Neuronal stem cell (in vitro differentiated cells): ENCODE measurements around the gene HDC.

Experiments
- DNase-seq: peaks from one replicate; pipeline ENCODE4 v3.0.0-alpha.2; 2013; ENCODE audit warnings: low spot score
- H2AFZ ChIP-seq: one replicate; pipeline ENCODE4 v1.6.1; 2013; ENCODE audit warnings: mild to moderate bottlenecking, low read length, inconsistent platforms
- H2AK5ac ChIP-seq: 2 replicates; pipeline ENCODE4 v1.6.1; 2013; ENCODE audit warnings: low read depth, mild to moderate bottlenecking, inconsistent platforms, low read length, moderate library complexity, mixed read lengths
- H2BK120ac ChIP-seq: 2 replicates; pipeline ENCODE4 v1.6.1; 2013; ENCODE audit warnings: low read depth, mild to moderate bottlenecking, inconsistent platforms, low read length, moderate library complexity, mixed read lengths
- H2BK12ac ChIP-seq: one replicate; pipeline ENCODE4 v1.6.1; 2013; ENCODE audit warnings: low read length, inconsistent platforms
- H2BK15ac ChIP-seq: 2 replicates; pipeline ENCODE4 v1.6.1; 2013; ENCODE audit warnings: mild to moderate bottlenecking, low read length, inconsistent platforms, mixed read lengths
- H2BK5ac ChIP-seq: one replicate; pipeline ENCODE4 v1.6.1; 2013; ENCODE audit warnings: inconsistent platforms, mild to moderate bottlenecking, low read length, moderate library complexity
- H3K14ac ChIP-seq: one replicate; pipeline ENCODE4 v1.6.1; 2013; ENCODE audit warnings: low read length, inconsistent platforms
- H3K18ac ChIP-seq: 2 replicates; pipeline ENCODE4 v1.6.1; 2013; ENCODE audit warnings: low read length, inconsistent platforms
- H3K23ac ChIP-seq: 2 replicates; pipeline ENCODE4 v1.6.1; 2013; ENCODE audit warnings: low read depth, mild to moderate bottlenecking, mixed read lengths, low read length, inconsistent platforms; ENCODE audit not compliant: poor library complexity
- H3K27ac ChIP-seq: replicated peaks from 3 replicates; pipeline ENCODE4 v1.5.1; 2013; ENCODE audit warnings: low read length, inconsistent platforms
- H3K27me3 ChIP-seq, 3 experiments: 2 replicates each; pipeline ENCODE4 v1.6.1; 2013; ENCODE audit warnings: low read length in 3 of 3, mild to moderate bottlenecking in 2 of 3, inconsistent platforms in 1 of 3, low read depth in 1 of 3, mixed read lengths in 1 of 3, moderate library complexity in 1 of 3; ENCODE audit not compliant: control insufficient read depth in 3 of 3, insufficient read depth in 3 of 3
- H3K36me3 ChIP-seq, 2 donors: replicated peaks in 1 of 2; 2 replicates each; pipeline ENCODE4 v1.6.1; 2013; ENCODE audit warnings: low read length in 2 of 2; ENCODE audit not compliant: control insufficient read depth in 2 of 2, insufficient read depth in 2 of 2
- H3K4ac ChIP-seq: 2 replicates; pipeline ENCODE4 v1.6.1; 2013; ENCODE audit warnings: inconsistent platforms, mild to moderate bottlenecking, low read length, moderate library complexity
- H3K4me1 ChIP-seq, 2 donors: 1 replicate in 1 of 2; 2 replicates in 1 of 2; pipeline ENCODE4 v1.6.1; 2013; ENCODE audit warnings: low read length in 2 of 2, low read depth in 1 of 2; ENCODE audit not compliant: control insufficient read depth in 2 of 2, insufficient read depth in 1 of 2
- H3K4me2 ChIP-seq: one replicate; pipeline ENCODE4 v1.6.1; 2013; ENCODE audit warnings: mild to moderate bottlenecking, low read length, inconsistent platforms; ENCODE audit not compliant: insufficient read depth, poor library complexity, severe bottlenecking
- H3K4me3 ChIP-seq, 2 donors: 2 replicates each; pipeline ENCODE4 v1.5.1; 2013; ENCODE audit warnings: low read length in 2 of 2, mild to moderate bottlenecking in 2 of 2, inconsistent platforms in 1 of 2, moderate library complexity in 1 of 2
- H3K79me1 ChIP-seq: one replicate; pipeline ENCODE4 v1.6.1; 2013; ENCODE audit warnings: low read depth, mild to moderate bottlenecking, inconsistent platforms, low read length, moderate library complexity
- H3K9ac ChIP-seq: one replicate; pipeline ENCODE4 v1.6.1; 2013; ENCODE audit warnings: mild to moderate bottlenecking, low read depth, low read length, inconsistent platforms; ENCODE audit not compliant: poor library complexity
- H3K9me3 ChIP-seq, 2 donors: replicated peaks in 1 of 2; 2 replicates each; pipeline versions ENCODE3 to v1.6.1; 2013; ENCODE audit warnings: low read length in 2 of 2, mild to moderate bottlenecking in 2 of 2, inconsistent platforms in 1 of 2, low read depth in 1 of 2, mixed read lengths in 1 of 2, moderate library complexity in 1 of 2; ENCODE audit not compliant: control insufficient read depth in 2 of 2, insufficient read depth in 1 of 2
- H4K8ac ChIP-seq: one replicate; pipeline ENCODE4 v1.6.1; 2013; ENCODE audit warnings: low read depth, mild to moderate bottlenecking, inconsistent platforms, low read length, moderate library complexity
- H4K91ac ChIP-seq: one replicate; pipeline ENCODE4 v1.6.1; 2013; ENCODE audit warnings: low read length, low read depth, mild to moderate bottlenecking, inconsistent platforms; ENCODE audit not compliant: poor library complexity
- WGBS, 2 donors: extraction: QIAGEN DNeasy Blood & Tissue Kit; methylation state at CpG; one replicate each; pipeline ENCODE4 v1.1.7; 2013; ENCODE audit warnings: missing lambda C conversion rate in 2 of 2, mixed read lengths in 1 of 2; ENCODE audit not compliant: insufficient read length in 2 of 2, insufficient replicate concordance in 1 of 2; ENCODE audit errors: extremely low coverage in 2 of 2; 5-methylcytosine and 5-hydroxymethylcytosine counted together

The HDC gene

GRCh38 chr15:50218691-50219090 is 46.8 kb downstream of the HDC start:
- Histone ChIP-seq H3K4me2 (no peak overlapping the region), H2BK15ac (no peak overlapping the region), H3K9ac (no peak overlapping the region), H2AK5ac (no peak overlapping the region), H3K18ac (no peak overlapping the region), H3K14ac (no peak overlapping the region), H3K23ac (no peak overlapping the region), H3K4me1 (peaks cover 2% of the 10 kb centered on the region in 2 donors), H2BK12ac (no peak overlapping the region), H2AFZ (peak overlapping the region; percentile 69), H4K8ac (no peak overlapping the region), H3K36me3 (no peaks in the 10 kb centered on the region), H2BK5ac (no peak overlapping the region), H3K4me3 (no peak overlapping the region), H3K27ac (no peak overlapping the region), H3K9me3 (no peaks in the 10 kb centered on the region), H3K27me3 (no peaks in the 10 kb centered on the region), H3K4ac (no peak overlapping the region), H2BK120ac (no peak overlapping the region), H4K91ac (no peak overlapping the region), H3K79me1 (no peaks in the 10 kb centered on the region)
- WGBS, 2 donors = no CpG with 5 or more reads among the region's 1 CpG
- DNase-seq = no peak

GRCh38 chr15:50218291-50218690 is 47.2 kb downstream of the HDC start:
- no peak overlapping the region for H2AK5ac ChIP-seq
- no peak overlapping the region for H4K8ac ChIP-seq
- peak overlapping the region; percentile 69 for H2AFZ ChIP-seq
- no peak overlapping the region for H3K9ac ChIP-seq
- H3K36me3 ChIP-seq = no peaks in the 10 kb centered on the region
- H2BK120ac ChIP-seq = no peak overlapping the region
- H3K9me3 ChIP-seq = no peaks in the 10 kb centered on the region
- no peak overlapping the region for H3K27ac ChIP-seq
- no peak overlapping the region for H3K4ac ChIP-seq
- H3K4me3 ChIP-seq = no peak overlapping the region
- no peak overlapping the region for H4K91ac ChIP-seq
- H2BK5ac ChIP-seq = no peak overlapping the region
- H3K79me1 ChIP-seq = no peaks in the 10 kb centered on the region
- WGBS, 2 donors = no CpG with 5 or more reads among the region's 1 CpG
- no peak overlapping the region for H3K23ac ChIP-seq
- H3K4me1 ChIP-seq = peaks cover 2% of the 10 kb centered on the region in 2 donors
- no peak overlapping the region for H3K4me2 ChIP-seq
- DNase-seq = no peak
- H2BK12ac ChIP-seq = no peak overlapping the region
- no peak overlapping the region for H3K14ac ChIP-seq
- no peak overlapping the region for H3K18ac ChIP-seq
- H2BK15ac ChIP-seq = no peak overlapping the region
- no peaks in the 10 kb centered on the region for H3K27me3 ChIP-seq

DNA sequence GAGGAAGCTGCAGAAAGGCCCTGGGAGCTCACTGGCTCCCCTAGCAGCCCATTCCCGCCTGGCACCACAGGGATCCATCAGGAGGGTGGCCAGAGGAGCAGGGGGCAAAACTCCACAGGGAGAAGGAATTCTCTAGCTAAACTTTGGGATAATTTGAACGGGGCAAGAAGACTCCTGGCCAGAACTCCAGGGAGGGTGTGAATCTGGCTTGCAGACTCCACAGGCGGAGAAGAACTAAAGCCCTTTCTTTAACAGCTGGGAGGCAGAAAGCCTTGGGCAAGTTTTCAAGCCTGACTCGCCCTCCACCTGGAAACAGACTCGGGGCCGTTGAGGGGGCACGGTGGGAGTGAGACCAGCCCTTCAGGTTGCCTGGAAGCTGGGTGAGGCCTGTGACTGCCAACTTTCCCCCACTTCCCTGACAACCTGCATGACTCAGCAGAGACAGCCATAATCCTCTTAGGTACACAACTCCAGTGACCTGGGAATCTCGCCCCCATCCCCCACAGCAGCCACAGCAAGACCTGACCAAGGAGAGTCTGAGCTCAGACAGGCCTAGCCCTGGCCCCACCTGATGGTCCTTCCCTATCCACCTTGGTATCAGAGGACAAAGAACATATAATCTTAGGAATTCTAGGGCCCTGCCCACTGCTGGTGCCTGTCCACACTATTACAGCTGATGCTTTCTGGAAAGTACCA is 54.9 kb downstream of the HDC start:
- H3K27ac ChIP-seq = no peak overlapping the region
- no peaks in the 10 kb centered on the region for H3K79me1 ChIP-seq
- no CpG with 5 or more reads among the region's 8 CpGs for WGBS, 2 donors

DNA sequence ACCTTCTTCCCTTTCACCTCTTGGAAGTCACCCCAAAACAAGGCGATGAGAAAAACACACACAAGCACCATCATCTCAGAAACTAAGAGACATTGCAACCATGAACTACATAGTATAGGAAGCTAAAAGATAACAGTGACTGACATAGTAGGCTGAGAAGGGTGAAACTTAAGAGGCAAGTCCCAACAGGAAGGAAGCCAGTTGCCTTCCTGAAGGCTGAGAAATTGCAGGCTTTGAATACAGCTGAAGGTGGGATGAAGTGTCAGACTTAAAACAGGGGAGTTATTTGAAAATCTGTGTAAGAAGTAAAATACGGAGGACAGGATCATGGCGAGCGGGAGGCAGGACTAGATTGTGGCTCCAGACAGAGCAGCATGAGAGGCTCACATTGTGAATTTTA is 55.7 kb downstream of the HDC start:
- H3K9ac ChIP-seq = no peak overlapping the region
- no peak overlapping the region for H2BK5ac ChIP-seq
- no peak overlapping the region for H3K4me2 ChIP-seq
- no peak overlapping the region for H2AK5ac ChIP-seq
- H3K18ac ChIP-seq = no peak overlapping the region
- H3K4me1 ChIP-seq = peaks cover 0 to 6% of the 10 kb centered on the region in 2 donors
- no peak for DNase-seq
- H2BK12ac ChIP-seq = no peak overlapping the region
- H3K36me3 ChIP-seq = no peaks in the 10 kb centered on the region
- no peaks in the 10 kb centered on the region for H3K9me3 ChIP-seq
- no peak overlapping the region for H4K91ac ChIP-seq
- H2BK15ac ChIP-seq = no peak overlapping the region
- H3K23ac ChIP-seq = no peak overlapping the region
- H3K79me1 ChIP-seq = no peaks in the 10 kb centered on the region
- H3K14ac ChIP-seq = no peak overlapping the region
- no peak overlapping the region for H3K4ac ChIP-seq
- no peak overlapping the region for H2AFZ ChIP-seq
- no peak overlapping the region for H3K4me3 ChIP-seq
- H4K8ac ChIP-seq = no peak overlapping the region
- no peak overlapping the region for H3K27ac ChIP-seq
- WGBS, 2 donors = no CpG with 5 or more reads among the region's 4 CpGs
- H2BK120ac ChIP-seq = no peak overlapping the region
- peaks cover 0 to 4% (median 0%) of the 10 kb centered on the region in 3 experiments for H3K27me3 ChIP-seq

More for the DNA sequence above, 54.9 kb downstream of the HDC start:
- no peak for DNase-seq
- Histone ChIP-seq H2AFZ (no peak overlapping the region), H3K4me1 (peaks cover 0 to 6% of the 10 kb centered on the region in 2 donors), H3K18ac (peak overlapping the region; percentile 49), H3K4me2 (no peak overlapping the region), H3K9ac (no peak overlapping the region), H3K4ac (no peak overlapping the region), H3K14ac (no peak overlapping the region), H2BK120ac (no peak overlapping the region), H3K9me3 (no peaks in the 10 kb centered on the region), H4K8ac (no peak overlapping the region), H3K36me3 (no peaks in the 10 kb centered on the region), H2BK15ac (no peak overlapping the region), H2BK12ac (no peak overlapping the region), H2BK5ac (no peak overlapping the region), H3K23ac (no peak overlapping the region), H4K91ac (no peak overlapping the region), H3K27me3 (peaks cover 0 to 4% (median 0%) of the 10 kb centered on the region in 3 experiments), H3K4me3 (no peak overlapping the region), H2AK5ac (no peak overlapping the region)
